Heart left ventricle (tissue), 13 donors: Measurements from ENCODE around the gene ANAPC2.

Experiments used
- POLR2A ChIP-seq, 2 donors: fragments of 450-650 bp; IDR thresholded peaks; one replicate each; pipeline ENCODE4 v1.6.1; 2017; ENCODE audit warnings: antibody characterized with exemption in 2 of 2, mild to moderate bottlenecking in 2 of 2, moderate library complexity in 2 of 2
- TF ChIP-seq, protein P1 (sequence below), 12 donors: fragments of 200-600 bp; sonication (generic) in 4 of 12; IDR thresholded peaks; one replicate each; pipeline versions ENCODE4 v1.5.0 to v1.8.0; 2018 to 2022; ENCODE audit warnings: antibody characterized with exemption in 12 of 12, mild to moderate bottlenecking in 5 of 12
- donor health status: ischemic (EF 13 %, LVEDD 7.1; RV severe dilation, severe dysfunction).
- donor health status: DM: no; HTN: yes; CAD: no.
- donor health status: DM: no; HTN: no; CAD: no.
- donor health status: ischemic (EF 25% LVEDD 6.9; RV normal size, moderate dysfunction).
- donor health status: ischemic (EF 25% LVEDD 5.7; RV mildly dilated, moderate dysfunction).
- donor health status: ischemic (EF 35%, LVEDD 5.7; RV mildly dilated, moderate dysfunction).
- donor health status: nonischemic (EF 11% LVEDD 7.7; RV severe dilation, severe dysfunction).
- donor health status: DM: yes; HTN: yes; CAD: no.
- donor health status: PGD.
- donor health status: ischemic (EF 29% LVEDD 5.4; RV normal size, mild dysfunction).
- donor health status: nonischemic (EF 23%, LVEDD 6.1; RV moderate dilation, normal function).

DNA sequence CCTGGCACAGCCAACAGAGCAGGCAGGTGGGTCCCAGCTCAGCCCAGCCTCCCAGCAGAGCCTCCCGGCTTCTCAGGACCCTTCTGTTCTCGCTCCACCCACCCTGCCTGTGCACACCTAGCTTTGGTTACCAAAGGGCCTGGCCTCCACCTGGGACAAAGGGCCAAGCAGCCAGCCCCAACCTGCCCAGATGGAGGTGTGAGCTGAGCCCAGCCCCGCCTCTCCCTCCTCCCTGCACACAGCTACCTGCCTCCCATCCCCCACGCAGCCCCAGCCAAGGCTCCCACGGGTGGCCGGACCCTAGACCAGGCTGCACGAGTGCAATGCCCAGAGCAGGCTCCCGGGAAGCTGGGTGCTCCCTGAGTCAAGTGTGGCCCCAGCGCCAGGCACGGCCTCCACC is 6.5 kb upstream of the ANAPC2 start:
- TF ChIP-seq, protein P1, sequence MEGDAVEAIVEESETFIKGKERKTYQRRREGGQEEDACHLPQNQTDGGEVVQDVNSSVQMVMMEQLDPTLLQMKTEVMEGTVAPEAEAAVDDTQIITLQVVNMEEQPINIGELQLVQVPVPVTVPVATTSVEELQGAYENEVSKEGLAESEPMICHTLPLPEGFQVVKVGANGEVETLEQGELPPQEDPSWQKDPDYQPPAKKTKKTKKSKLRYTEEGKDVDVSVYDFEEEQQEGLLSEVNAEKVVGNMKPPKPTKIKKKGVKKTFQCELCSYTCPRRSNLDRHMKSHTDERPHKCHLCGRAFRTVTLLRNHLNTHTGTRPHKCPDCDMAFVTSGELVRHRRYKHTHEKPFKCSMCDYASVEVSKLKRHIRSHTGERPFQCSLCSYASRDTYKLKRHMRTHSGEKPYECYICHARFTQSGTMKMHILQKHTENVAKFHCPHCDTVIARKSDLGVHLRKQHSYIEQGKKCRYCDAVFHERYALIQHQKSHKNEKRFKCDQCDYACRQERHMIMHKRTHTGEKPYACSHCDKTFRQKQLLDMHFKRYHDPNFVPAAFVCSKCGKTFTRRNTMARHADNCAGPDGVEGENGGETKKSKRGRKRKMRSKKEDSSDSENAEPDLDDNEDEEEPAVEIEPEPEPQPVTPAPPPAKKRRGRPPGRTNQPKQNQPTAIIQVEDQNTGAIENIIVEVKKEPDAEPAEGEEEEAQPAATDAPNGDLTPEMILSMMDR (IDR thresholded peaks at IDR 0.05): no peak
- no peak for TF ChIP-seq POLR2A (IDR thresholded peaks at IDR 0.05)
